Measurements from ENCODE around the gene KREMEN2.

Gene KREMEN2

DNA sequence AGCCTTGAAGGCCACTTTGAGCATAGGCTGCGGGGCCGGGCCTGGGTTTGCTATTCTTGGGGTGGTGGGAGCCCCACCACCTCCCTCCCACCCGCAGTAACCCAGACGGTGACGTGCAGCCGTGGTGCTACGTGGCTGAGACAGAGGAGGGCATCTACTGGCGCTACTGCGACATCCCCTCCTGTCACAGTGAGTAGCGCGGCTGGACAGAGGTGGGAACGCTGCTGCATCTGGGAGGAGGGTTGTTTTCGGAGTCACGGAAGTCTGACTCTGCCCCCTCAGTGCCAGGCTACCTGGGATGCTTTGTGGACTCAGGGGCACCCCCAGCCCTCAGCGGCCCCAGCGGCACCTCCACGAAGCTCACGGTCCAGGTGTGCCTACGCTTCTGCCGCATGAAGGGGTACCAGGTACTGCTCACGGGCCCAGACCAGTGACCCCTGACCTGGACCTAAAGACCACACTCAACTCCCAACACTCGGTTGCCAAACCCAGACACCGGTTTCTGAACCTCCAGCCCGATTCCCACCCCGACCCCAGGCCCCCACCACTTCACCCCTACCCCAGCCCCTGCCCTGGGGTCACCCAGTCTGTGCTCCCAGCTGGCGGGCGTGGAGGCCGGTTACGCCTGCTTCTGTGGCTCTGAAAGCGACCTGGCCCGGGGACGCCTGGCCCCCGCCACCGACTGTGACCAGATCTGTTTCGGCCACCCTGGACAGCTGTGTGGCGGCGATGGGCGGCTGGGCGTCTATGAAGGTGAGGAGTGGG, 2.1 kb downstream of the KREMEN2 start:
- DNase-seq (ENCODE audit: low read depth): no peak

DNA sequence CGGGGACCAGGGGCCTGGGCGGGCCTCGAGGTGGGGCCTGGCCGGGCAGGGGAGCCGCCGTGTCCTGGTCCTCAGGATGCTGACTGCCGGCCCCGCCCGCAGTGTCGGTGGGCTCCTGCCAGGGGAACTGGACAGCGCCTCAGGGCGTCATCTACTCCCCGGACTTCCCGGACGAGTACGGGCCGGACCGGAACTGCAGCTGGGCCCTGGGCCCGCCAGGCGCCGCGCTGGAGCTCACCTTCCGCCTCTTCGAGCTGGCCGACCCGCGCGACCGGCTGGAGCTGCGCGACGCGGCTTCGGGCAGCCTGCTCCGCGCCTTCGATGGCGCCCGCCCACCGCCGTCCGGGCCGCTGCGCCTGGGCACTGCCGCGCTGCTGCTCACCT, 2.7 kb downstream of the KREMEN2 start:
- DNase-seq (ENCODE audit: low read depth): no peak

DNA sequence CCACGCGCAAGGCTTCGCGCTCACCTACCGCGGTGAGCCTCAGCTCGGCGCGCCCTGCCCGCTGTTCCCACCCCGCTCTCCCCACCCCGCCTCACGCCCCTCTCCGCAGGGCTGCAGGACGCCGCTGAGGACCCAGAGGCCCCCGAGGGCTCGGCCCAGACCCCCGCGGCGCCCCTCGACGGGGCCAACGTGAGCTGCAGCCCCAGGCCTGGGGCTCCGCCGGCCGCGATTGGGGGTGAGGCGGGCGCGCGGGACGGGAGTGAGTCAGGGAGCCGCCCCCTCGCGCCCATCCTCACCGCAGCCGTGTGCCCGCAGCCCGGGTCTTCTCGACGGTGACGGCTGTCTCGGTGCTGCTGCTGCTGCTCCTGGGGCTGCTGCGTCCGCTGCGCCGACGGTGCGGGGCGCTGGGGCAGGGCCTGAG, 3.1 kb downstream of the KREMEN2 start:
- no peak for DNase-seq (ENCODE audit: low read depth)

DNA sequence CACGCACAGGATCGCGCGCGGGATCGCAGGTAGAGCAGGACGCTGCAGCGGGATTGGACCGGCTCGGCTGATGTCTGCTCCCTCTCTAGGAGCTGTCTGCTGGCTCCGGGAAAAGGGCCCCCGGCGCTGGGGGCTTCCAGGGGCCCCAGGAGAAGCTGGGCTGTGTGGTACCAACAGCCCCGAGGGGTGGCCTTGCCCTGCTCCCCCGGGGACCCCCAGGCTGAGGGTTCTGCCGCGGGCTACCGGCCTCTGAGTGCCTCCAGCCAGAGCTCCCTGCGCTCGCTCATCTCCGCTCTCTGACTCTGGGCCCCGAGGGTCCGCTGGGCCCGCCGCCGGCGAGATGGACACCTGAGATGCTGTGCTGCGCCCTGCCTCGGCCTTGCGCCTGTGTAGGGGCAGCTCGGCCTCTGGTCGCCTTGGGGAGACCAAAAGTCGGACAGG, 3.7 kb downstream of the KREMEN2 start:
- DNase-seq (ENCODE audit: low read depth): no peak

DNA sequence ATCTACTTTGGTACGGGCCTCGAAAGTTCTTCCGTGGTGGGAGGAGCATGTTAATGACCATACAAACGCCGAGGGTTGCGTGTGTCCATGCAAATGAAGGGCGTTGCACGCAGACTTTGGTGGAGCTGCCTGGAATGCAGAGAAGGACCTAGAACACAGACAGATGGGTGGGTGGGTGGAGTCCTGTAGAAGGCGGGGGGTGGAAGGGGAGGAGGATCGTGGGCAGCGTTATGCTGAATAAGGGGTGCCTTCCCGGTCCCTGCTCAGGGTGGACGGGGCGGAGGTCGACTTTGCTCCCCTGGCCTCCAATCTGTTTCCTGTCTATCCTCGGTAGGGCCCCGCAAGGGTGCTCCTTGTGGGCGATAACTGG, 4.3 kb downstream of the KREMEN2 start:
- DNase-seq (ENCODE audit: low read depth): no peak

DNA sequence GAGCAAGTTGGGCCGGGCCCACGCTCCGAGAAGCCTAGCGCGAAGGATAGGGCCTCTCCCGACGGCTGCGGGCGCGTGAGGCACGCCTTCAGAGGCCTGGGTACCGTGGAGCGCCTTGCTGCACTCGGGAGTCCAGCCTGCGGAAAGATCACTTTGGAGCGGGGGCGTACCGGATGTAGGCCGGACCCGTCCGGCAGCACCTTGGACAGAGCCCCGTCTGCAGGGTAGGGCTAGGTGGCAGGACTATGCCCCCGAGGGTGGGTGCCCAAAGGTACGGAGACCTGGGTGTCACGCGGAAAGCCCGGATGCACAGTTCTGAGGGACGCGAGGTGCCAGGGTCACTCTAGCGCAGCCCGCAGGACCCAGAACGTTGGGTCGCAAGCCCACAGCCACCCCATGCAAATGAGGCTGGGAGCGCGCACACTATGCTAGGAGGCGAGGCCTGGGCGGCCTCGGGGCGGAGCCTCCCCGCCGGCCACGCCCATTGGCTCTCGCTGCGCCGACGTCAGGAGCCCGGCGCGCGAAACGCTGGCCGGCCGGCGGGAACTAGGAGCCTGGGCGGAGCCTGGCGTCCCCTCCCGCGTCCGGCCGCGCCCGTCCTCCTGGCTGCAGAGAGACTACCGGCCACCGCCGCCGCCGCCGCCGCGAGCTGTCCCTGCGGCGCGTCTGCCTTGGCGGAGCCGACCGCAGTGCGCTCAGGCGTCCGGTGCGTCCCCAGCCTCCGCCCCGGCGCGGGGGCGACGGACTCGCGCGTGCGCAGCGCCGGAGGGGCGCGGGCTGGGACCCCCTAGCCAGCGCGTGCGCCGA, 4.9 kb downstream of the KREMEN2 start, which contains the start of gene PAQR4:
Gene PAQR4 (plus strand): TSS at position 611 of the 807 bp plus-strand sequence. CDS start 327 bp downstream, outside the sequence.
- DNase-seq (ENCODE audit: low read depth): peak; percentile 89

DNA sequence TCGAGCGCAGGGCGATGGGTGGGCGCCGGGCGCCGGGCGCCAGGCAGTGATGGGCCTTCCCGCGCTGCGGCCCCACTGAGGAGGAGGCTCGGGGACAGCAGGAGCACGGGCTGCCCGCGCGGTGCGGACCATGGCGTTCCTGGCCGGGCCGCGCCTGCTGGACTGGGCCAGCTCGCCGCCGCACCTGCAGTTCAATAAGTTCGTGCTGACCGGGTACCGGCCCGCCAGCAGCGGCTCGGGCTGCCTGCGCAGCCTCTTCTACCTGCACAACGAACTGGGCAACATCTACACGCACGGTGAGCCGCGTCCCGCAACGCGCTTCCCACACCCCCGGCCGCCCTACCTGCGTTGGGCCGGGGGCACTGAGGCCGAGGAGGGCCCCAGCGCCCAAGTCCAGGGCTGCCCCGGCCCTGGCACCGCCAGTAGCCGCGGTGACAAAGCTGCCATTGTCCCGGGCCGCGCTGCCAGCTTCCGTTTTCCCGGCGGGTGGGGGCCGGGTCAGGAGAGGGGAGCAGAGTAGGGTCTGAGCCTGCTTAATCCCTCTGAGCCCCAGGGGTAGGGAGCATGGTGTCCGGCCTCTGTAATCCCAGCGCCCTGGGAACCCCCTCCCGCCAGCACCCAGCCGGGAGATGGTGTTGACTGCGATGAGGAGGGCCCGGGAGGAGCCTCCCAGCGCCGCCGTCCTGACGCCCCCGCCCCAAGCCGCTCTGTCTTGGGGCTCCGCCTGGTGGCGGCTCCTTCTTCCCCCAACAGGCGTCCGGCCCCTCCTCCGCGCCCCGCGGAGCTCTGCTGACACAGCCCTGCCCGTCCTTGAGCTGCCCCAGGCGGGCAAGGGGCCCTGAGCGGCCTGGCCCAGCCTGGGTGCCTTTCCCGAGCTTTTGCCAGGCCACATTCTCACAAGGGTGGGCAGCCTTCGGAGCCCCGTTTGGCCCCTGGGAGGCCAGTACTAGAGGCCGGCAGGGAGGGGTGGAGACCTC, 5.8 kb downstream of the KREMEN2 start:
- DNase-seq (ENCODE audit: low read depth): peak; percentile 79

DNA sequence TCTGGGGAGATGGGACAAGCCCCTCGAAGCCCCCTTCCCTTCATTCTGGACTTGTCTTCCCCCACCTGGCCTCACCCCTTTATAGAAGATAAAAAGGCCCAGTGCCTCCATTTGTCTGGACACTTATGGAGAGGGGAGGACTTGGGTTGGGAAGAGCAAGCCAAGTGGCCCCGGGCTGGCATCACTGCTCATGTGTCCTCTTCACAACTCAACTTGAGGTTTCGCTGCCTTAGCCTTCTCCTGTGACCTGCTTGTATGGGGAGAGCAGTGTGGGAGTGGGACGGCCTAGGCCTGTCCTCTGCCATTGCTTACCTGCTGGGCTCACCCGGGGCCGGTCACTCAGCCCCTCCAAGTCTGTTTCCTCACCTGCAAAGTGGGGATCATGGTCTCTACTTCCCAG, 6.5 kb downstream of the KREMEN2 start:
- no peak for DNase-seq (ENCODE audit: low read depth)

DNA sequence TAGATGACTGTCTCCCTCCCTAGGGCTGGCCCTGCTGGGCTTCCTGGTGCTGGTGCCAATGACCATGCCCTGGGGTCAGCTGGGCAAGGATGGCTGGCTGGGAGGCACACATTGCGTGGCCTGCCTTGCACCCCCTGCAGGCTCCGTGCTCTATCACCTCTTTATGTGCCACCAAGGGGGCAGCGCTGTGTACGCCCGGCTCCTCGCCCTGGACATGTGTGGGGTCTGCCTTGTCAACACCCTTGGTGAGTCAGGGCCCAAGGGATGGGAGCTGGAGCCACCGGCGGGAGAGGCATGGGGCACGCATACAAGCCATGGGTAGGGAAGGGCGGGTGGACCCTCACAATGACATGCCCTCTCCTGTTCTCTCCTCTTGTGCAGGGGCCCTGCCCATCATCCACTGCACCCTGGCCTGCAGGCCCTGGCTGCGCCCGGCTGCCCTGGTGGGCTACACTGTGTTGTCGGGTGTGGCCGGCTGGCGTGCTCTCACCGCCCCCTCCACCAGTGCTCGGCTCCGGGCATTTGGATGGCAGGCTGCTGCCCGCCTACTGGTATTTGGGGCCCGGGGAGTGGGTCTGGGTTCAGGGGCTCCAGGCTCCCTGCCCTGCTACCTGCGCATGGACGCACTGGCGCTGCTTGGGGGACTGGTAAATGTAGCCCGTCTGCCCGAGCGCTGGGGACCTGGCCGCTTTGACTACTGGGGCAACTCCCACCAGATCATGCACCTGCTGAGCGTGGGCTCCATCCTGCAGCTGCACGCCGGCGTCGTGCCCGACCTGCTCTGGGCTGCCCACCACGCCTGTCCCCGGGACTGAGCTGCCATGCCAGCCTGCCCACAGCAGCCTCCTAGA, 7.3 kb downstream of the KREMEN2 start:
- no peak for DNase-seq (ENCODE audit: low read depth)

DNA sequence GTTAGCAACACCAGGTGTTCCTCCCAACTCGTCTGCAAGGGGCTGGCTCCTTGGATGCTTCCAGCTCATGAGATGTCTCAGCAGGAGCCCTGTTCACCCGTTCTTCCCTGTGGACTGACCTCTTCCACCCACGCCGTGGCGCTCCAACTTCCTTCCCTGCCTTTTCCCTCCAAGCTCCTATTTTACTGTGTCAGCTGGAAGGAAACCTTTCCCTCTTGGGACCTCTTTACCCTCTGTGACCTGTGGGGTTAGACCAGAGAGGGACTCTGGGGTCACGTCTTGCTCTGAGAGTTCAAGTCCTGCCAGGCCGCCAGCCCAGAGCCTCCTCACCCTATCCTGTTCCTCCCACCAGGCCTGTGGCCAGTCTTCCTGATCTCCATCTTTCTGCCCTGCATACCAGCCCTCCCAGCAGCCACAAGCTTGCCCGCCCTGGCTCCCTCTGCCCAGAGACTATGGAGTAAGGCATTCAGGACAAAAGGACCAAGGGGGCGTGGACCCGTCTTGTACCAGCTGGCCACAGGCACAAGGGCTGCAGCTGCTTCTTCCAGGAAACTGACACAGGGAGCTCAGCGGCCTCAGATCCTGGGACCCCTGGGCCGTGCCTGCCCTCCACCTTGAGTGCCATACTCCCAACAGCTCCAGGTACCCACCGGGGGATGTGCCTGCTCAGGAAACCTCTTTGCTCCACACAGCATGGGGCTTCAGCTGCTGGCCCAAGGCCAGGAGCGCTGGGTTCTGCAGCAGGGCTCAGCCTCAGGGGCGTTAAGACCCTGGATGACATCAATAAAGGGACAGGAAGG, 8.1 kb downstream of the KREMEN2 start:
- no peak for DNase-seq (ENCODE audit: low read depth)

DNA sequence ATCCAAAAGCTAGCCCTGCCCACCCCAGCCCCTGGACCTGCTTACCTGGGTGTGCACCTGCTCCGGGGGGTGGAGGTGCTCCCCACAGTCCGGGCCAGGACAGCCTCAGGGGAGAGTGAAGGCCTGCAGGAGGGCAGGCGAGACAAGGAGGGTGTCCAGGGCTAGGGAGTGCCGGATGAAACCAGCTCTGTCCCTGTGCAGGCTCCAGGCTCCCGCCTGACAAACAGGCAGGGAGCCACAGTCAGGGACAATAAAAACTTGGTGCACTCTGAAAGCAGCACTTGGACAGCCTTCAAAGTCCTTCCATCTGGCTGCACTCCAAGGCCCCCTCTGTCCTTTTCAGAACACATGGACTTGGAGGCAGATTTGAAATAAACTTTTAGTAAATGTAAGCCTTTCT, 9.0 kb downstream of the KREMEN2 start:
- no peak for DNase-seq (ENCODE audit: low read depth)

DNA sequence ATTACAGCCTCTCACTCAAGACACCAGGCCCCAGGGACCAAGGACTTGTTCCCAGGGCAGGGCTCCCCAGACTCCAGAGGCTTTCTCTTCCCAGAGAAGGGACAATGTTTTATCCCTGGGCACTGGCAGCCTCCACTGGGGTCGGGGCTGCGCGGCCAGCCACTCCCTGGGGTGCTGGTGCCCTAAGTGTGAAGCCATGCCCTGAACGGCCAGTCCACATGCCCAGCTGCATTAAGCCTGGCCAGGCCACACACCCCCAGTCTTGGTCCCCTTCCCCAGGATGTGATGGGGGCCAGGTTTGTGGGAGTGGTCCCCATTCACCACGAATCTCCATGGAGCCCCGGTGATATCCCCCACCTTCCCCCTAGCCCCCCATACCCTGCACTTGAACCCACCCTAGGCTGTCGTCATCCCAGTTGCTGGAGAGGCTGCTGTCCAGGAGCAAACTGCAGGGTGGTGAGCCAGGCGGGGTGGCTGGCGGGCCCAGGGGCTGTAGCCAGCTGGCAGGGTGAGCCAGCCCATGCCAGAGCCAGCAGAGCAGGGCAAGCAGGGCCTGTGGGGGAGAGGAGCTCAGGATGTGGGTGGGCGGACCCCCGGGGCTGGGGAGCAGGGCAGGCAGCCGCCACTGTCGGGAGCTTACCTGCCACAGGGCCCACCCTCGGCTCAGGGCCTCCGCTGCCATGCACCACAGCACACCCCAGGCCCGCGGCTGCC, 9.7 kb downstream of the KREMEN2 start:
- DNase-seq (ENCODE audit: low read depth): no peak

DNA sequence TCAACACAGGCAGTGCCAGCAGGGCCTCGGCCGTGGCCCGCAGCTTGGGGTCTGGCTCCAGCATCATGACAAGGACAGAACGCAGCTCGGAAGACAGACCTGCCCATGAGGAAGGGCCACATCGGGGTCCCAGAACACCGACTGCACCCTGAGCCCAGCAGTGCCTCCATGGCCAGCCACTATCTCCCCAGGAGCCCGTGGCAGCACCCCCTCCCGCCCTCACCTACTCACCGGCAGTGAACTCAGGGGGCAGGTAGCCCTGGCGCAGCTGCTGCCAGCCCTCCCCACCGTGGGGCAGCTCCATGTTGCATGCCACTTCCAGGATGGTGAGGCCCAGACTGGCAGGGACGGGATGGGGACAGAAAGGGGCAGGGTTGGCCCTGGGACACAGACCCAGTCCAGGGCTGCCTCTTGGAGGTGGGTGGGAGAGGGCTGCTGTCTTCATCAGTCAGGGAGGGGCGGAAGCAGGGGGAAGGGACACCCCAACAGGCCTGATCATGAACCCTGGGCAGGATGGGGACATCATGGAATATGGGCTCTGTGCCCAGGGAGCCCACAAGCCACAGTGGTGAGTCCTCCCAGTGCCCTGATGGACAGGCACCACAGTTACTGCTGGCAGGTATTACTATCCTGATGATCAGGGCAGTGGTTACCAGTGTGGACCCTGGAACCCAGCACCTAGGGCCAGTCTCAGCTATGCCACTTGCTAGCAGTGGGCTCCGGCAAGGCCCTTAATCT, 10.4 kb downstream of the KREMEN2 start:
- no peak for DNase-seq (ENCODE audit: low read depth)

DNA sequence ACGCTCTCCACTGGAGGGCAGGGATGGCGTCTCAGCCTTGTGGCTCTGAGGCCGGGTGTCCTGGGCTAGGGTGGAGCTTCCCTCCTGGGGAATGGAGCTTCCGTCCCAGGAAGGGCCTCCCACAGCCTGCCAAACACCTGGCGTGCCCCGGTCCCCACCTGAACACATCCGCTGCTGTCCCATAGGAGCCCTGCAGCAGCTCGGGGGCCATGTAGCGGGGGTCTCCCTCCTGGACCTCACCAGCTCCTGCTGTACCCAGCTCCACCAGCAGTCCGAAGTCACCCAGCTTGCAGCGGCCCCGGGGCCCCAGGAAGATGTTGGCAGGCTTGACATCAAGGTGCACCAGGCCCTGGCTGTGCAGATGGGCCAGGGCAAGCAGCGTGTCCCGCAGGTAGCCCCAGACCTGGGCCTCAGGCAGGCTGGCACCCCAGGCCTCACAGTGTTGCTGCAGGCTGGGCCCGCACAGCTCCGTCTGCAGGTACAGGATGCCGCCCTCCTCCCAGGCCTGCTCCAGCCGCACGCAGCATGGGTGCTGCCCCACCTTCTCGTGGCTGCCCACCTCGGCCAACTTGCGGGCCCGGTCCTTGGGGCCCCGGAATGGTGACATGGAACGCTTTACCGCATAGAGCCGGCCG, 11.2 kb downstream of the KREMEN2 start:
- DNase-seq (ENCODE audit: low read depth): no peak

DNA sequence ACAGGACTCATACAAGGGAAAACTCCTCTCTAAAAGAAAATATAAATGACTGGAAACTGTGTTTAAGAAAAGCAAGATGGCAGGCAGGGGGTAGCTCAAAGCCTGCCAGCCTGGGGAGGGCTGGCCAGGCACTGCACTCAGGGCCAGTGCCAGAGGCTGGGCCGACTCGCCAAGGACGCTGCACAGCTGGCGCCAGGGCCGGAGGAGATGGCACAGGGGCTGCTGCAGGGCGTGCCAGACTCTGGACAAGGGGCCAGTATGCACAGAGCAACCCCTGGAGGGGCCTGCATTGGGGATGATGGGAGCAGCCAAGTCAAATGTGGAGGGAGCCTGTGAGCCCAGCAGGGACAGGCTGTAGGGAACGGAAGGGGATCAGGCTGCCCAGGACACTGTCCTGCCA, 12.1 kb downstream of the KREMEN2 start:
- no peak for DNase-seq (ENCODE audit: low read depth)

DNA sequence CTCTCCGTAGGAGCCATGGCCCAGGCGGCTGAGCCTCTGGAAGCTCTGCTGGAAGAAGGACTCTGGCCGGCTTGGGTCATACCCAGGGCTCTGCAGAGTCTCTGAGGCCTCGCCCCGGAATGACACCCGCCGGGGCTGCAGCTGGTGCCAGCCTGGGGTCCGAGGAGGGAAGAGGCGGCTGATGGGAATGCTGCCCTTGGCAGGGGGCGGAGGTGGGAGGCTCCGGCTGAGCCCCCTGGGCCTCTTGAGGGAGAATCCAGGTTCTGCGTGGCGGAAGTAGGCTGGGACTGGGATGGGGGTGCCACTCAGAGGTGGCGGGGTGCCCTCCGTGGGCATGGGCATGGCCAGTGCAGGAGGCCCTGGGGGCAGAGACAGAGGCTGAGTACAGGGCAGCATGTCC, 12.6 kb downstream of the KREMEN2 start:
- DNase-seq (ENCODE audit: low read depth): no peak

DNA sequence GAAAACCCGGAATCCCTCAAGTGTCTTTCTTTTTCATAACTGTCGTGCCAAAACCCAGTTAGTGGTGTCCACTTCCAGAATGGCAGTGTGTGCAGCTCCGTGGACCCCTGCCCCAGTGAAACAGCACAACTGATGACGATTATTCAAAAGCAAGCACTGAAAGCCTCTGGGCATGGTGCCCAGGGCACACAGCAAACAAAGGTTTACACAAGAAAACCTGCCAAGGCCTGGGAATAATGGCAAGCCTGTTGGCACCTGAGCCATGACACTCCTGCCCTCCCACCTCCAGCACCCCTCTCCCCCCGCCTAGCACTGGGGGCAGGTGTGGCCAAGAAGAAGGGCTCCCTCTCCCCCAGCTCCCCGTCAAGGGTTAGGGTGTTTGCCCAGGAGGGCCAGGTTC, 13.4 kb downstream of the KREMEN2 start:
- DNase-seq (ENCODE audit: low read depth): no peak

DNA sequence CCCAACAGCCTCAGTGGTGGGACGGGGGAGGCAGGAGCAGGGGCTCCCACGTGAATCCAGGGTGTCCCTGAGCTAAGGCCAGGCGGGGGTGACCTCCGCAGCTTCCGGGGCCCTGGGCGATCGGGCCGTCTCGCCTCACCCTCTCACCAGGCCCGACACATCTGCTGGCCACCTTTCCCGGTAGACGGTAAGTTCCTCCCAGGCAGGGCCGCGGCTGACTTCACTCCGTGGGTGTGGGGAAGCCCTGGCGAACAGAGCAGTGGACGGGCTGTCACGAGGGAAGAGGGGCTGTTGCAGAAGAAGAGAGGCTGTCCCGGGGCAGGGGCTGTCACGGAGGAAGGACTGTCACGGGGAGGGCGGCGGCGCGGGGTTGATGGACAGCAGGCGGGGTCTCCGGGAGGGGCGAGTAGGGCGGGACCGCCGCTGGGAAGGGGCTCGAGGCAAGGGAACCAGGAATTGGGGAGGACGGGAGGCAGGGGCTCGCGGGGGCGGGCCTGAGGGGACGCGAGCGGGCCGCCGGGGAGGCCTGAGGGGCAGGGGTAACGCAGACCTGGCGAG, 15.7 kb downstream of the KREMEN2 start:
- DNase-seq (ENCODE audit: low read depth): peak; percentile 47

Data from ELR (cell line).